Endothelial cell of umbilical vein (primary cell): ENCODE results near the gene EPS8. TPM values are rescaled to one million over a fixed set of nuclear protein-coding genes. Genes with fewer than 3 reads are reported as not detected.

Source experiments
- BruUV-seq: library from RNA; stranded (reverse); fragments of 400-500 nt; replicated peaks from 2 replicates; lab custom pipeline; 2021; lab: Mats Ljungman, UMichigan
- CTCF ChIA-PET: fragments of 300-600, 350-600 bp; sonication (Branson Sonifier 250); formaldehyde crosslinking; loops from one replicate; lab custom pipeline; 2021; ENCODE audit warnings: antibody characterized with exemption, inconsistent platforms; lab: Charles Lee
- POLR2A ChIA-PET: fragments of 300-600, 350-600 bp; sonication (Branson Sonifier 250); formaldehyde crosslinking; loops from one replicate; lab custom pipeline; 2021; ENCODE audit warnings: antibody characterized with exemption, inconsistent platforms; lab: Charles Lee
- DNase-seq: peaks from one replicate; pipeline ENCODE4 v3.0.0-alpha.2; 2011; ENCODE audit warnings: low read depth, low spot score
- FAIRE-seq: peaks from 2 replicates; lab custom pipeline; 2011; peaks lifted over from hg19 to GRCh38; lab: Jason Lieb, UNC
- H2AFZ ChIP-seq: 2 replicates; pipeline ENCODE4 v1.6.0; 2012; ENCODE audit warnings: low read depth, low read length, control low read depth, inconsistent platforms
- H3K27ac ChIP-seq: 2 replicates; pipeline ENCODE4 v1.5.1; 2011; ENCODE audit warnings: low read depth, mild to moderate bottlenecking, control low read depth, low read length, moderate library complexity; ENCODE audit not compliant: insufficient read depth
- H3K27me3 ChIP-seq, 2 experiments: 2 replicates each; pipeline versions ENCODE4 v1.6.0 to v1.6.1; 2011; ENCODE audit warnings: low read length in 2 of 2, mixed read lengths in 1 of 2; ENCODE audit not compliant: control insufficient read depth in 2 of 2, insufficient read depth in 2 of 2
- H3K36me3 ChIP-seq, 2 experiments: 2 replicates in 1 of 2; 3 replicates in 1 of 2; pipeline ENCODE4 v1.5.1; 2011; ENCODE audit warnings: low read length in 2 of 2, mild to moderate bottlenecking in 1 of 2, moderate library complexity in 1 of 2; ENCODE audit not compliant: control insufficient read depth in 2 of 2, insufficient read depth in 2 of 2; ENCODE audit errors: extremely low read depth in 1 of 2
- H3K4me1 ChIP-seq: 3 replicates; pipeline ENCODE4 v1.5.1; 2011; ENCODE audit warnings: mild to moderate bottlenecking, low read length; ENCODE audit not compliant: control insufficient read depth, insufficient read depth; ENCODE audit errors: extremely low read depth
- H3K4me2 ChIP-seq: 2 replicates; pipeline ENCODE4 v1.6.1; 2011; ENCODE audit warnings: low read length, control low read depth, mixed read lengths; ENCODE audit not compliant: insufficient read depth
- H3K4me3 ChIP-seq, 3 experiments: fragments of 200-600 bp in 1 of 3; sonication (generic), shearing (Covaris generic) in 1 of 3; replicated peaks in 1 of 3; 2 replicates each; pipeline ENCODE4 v1.5.1; 2011 to 2016; ENCODE audit warnings: control low read depth in 3 of 3, low read length in 3 of 3, mild to moderate bottlenecking in 2 of 3, inconsistent platforms in 1 of 3, low read depth in 1 of 3, moderate library complexity in 1 of 3; ENCODE audit not compliant: insufficient read depth in 1 of 3
- H3K79me2 ChIP-seq: 2 replicates; pipeline ENCODE4 v1.6.0; 2012; ENCODE audit warnings: low read length, inconsistent platforms; ENCODE audit not compliant: control insufficient read depth, insufficient read depth
- H3K9ac ChIP-seq: replicated peaks from 2 replicates; pipeline ENCODE3; 2011; ENCODE audit warnings: low read length, control low read depth; ENCODE audit not compliant: insufficient read depth; ENCODE audit errors: extremely low read depth
- H3K9me1 ChIP-seq: replicated peaks from 3 replicates; pipeline ENCODE4 v1.6.0; 2011; ENCODE audit warnings: mild to moderate bottlenecking, low read length; ENCODE audit not compliant: control insufficient read depth, insufficient read depth; ENCODE audit errors: extremely low read depth
- H3K9me3 ChIP-seq: replicated peaks from 2 replicates; pipeline ENCODE4 v1.5.1; 2012; ENCODE audit warnings: low read length, inconsistent platforms; ENCODE audit not compliant: control insufficient read depth, insufficient read depth
- H4K20me1 ChIP-seq: replicated peaks from 2 replicates; pipeline ENCODE3; 2011; ENCODE audit warnings: mild to moderate bottlenecking, low read length; ENCODE audit not compliant: control insufficient read depth, insufficient read depth; ENCODE audit errors: extremely low read depth
- EZH2 ChIP-seq: IDR thresholded peaks from 2 replicates; pipeline ENCODE4 v1.6.1; 2012; ENCODE audit warnings: borderline replicate concordance, low read depth, mild to moderate bottlenecking, moderate library complexity, low read length, inconsistent platforms; ENCODE audit not compliant: severe bottlenecking
- FOS ChIP-seq: IDR thresholded peaks from 2 replicates; pipeline ENCODE4 v1.6.1; 2011; ENCODE audit warnings: mild to moderate bottlenecking, low read length, moderate library complexity, borderline replicate concordance; ENCODE audit not compliant: insufficient read depth
- GATA2 ChIP-seq: IDR thresholded peaks from 2 replicates; pipeline ENCODE4 v1.7.0; 2011; ENCODE audit warnings: low read depth, mild to moderate bottlenecking, moderate library complexity, mixed read lengths, low read length; ENCODE audit not compliant: insufficient read length, insufficient read depth
- JUN ChIP-seq: IDR thresholded peaks from 2 replicates; pipeline ENCODE4 v1.6.1; 2011; ENCODE audit warnings: borderline replicate concordance, low read depth; ENCODE audit not compliant: insufficient read length, insufficient read depth
- MAX ChIP-seq: IDR thresholded peaks from 2 replicates; pipeline ENCODE4 v1.6.1; 2011; ENCODE audit not compliant: insufficient read depth, insufficient read length
- MYC ChIP-seq: IDR thresholded peaks from one replicate; pipeline ENCODE4 v1.6.1; 2011; ENCODE audit warnings: mild to moderate bottlenecking, low read depth, low read length
- POLR2A ChIP-seq: IDR thresholded peaks from 2 replicates; pipeline ENCODE4 v1.6.1; 2012; ENCODE audit warnings: low read depth, mild to moderate bottlenecking, control low read depth, low read length
- POLR2AphosphoS5 ChIP-seq: IDR thresholded peaks from 2 replicates; pipeline ENCODE4 v1.6.1; 2012; ENCODE audit warnings: low read depth, mild to moderate bottlenecking, control low read depth, low read length, moderate library complexity; ENCODE audit not compliant: insufficient read depth
- dilution Hi-C: fragments of 300-500 bp; cut with MboI; formaldehyde crosslinking; loops from one replicate; pipeline ENCODE4 v1.15.0; 2019; ENCODE audit warnings: low sequenced_read_pairs; ENCODE audit not compliant: extremely low pct_ligation_motif_present
- intact Hi-C: fragments of 100-400 bp; cut with micrococcal nuclease; formaldehyde crosslinking; loops from one replicate; pipeline ENCODE4 v1.10.0; 2022
- polyA plus RNA-seq, 4 experiments: library from polyadenylated mRNA; depleted of rRNA in 3 of 4; stranded (reverse) in 3 of 4; unstranded in 1 of 4; fragments of >200 nt; gene quantifications; 2 replicates each; pipeline versions ENCODE4 v1.2.1 to v1.2.3, GENCODE V29; 2011 to 2012; ENCODE audit warnings: missing spikeins in 1 of 4
- total RNA-seq: library from RNA; stranded (reverse); gene quantifications from 2 replicates; pipeline ENCODE4 v1.2.3, GENCODE V29; 2021
- TF ChIP-seq, protein P1 (sequence below), 2 donors: IDR thresholded peaks; 1 replicate in 1 of 2; 2 replicates in 1 of 2; pipeline ENCODE4 v1.5.1; 2011; ENCODE audit warnings: low read length in 2 of 2, mild to moderate bottlenecking in 2 of 2, moderate library complexity in 2 of 2, control low read depth in 1 of 2, inconsistent platforms in 1 of 2, low read depth in 1 of 2; ENCODE audit not compliant: insufficient read depth in 1 of 2; ENCODE audit errors: extremely low read depth in 1 of 2

Gene EPS8
- total and polyA plus RNA-seq, 2 donors (not counting 3 experiments of a cell fraction or from before 2014, with no cell fraction given): 8.4 to 11.9 TPM

DNA sequence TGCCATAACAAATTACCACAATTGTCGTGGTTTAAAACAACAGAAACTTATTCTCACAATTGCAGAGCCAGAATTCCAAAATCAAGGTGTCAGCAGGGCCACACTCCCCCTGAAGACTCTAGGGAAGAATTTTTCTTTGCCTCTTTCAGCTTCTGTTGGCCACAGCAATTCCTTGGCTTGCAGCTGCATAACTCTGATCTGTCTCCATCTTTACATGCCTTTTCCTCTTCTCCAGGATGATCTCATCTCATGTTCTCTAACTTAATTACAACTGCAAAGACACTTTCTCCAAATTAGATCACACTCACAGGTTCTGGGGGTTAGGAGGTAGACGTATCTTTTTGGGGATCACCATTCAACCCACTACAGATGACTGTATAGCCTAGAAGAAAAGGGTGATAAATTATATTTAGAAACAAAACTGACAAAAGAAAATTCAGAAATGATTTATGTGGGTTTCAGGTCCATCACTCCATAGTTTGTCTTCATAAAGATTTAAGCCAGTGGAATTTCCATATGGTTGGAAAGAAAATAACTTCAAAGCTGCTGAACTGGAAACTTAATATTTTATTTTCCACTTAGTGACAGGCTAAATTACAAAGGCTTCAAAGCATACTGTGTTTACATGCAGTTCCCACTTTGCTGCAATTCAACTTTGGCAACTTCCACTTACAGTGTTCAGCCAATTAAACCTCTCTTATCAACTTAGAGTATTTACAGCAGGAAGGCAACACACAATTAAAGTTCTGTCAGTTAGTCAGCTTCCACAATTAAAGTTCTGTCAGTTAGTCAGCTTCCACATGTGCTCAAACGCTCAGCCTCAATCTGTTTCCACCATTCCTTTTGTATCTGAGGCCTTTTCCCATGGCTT is 213.3 kb downstream of the EPS8 start:
- Histone ChIP-seq H3K4me3 (no peak overlapping the region), H3K27ac (no peak overlapping the region), H3K79me2 (no peaks in the 10 kb centered on the region), H3K36me3 (no peaks in the 10 kb centered on the region), H3K4me2 (no peak overlapping the region), H3K9me3 (no peaks in the 10 kb centered on the region), H2AFZ (no peak overlapping the region), H4K20me1 (no peaks in the 10 kb centered on the region), H3K9me1 (no peaks in the 10 kb centered on the region), H3K9ac (no peak overlapping the region), H3K4me1 (no peaks in the 10 kb centered on the region), H3K27me3 (peaks cover 0 to 2% of the 10 kb centered on the region in 2 experiments)
- BruUV-seq: no TSS peak
- FAIRE-seq (peak; percentile 59), DNase-seq (peak; percentile 19)
- no peak for TF ChIP-seq MAX
- no peak for TF ChIP-seq MYC
- no peak for TF ChIP-seq JUN
- no peak for TF ChIP-seq EZH2
- no peak for TF ChIP-seq FOS
- no peak for TF ChIP-seq POLR2AphosphoS5
- TF ChIP-seq, protein P1, sequence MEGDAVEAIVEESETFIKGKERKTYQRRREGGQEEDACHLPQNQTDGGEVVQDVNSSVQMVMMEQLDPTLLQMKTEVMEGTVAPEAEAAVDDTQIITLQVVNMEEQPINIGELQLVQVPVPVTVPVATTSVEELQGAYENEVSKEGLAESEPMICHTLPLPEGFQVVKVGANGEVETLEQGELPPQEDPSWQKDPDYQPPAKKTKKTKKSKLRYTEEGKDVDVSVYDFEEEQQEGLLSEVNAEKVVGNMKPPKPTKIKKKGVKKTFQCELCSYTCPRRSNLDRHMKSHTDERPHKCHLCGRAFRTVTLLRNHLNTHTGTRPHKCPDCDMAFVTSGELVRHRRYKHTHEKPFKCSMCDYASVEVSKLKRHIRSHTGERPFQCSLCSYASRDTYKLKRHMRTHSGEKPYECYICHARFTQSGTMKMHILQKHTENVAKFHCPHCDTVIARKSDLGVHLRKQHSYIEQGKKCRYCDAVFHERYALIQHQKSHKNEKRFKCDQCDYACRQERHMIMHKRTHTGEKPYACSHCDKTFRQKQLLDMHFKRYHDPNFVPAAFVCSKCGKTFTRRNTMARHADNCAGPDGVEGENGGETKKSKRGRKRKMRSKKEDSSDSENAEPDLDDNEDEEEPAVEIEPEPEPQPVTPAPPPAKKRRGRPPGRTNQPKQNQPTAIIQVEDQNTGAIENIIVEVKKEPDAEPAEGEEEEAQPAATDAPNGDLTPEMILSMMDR (IDR thresholded peaks at IDR 0.05; ENCODE audit: extremely low read depth in 1 of 2, insufficient read depth in 1 of 2, low read depth in 1 of 2, low read length in 2 of 2): no peak
- TF ChIP-seq POLR2A: no peak
- TF ChIP-seq GATA2: no peak
- dilution Hi-C loops (no loop called here), intact Hi-C loops (no loop called here)
- POLR2A ChIA-PET: no interaction called here
- CTCF ChIA-PET: interaction anchor here (1.3 to 2.1 kb wide), 2 partner anchors 8 to 13 kb away, joined by 3 to 16 read pairs; no protein-coding TSS in a partner anchor
